Prostate gland (tissue), 2 donors: Measurements from ENCODE around the gene HCN3. TPM values are rescaled to one million over a fixed set of nuclear protein-coding genes. Genes with fewer than 3 reads are reported as not detected.

Experiments
- DNase-seq: peaks from one replicate; pipeline ENCODE4 v3.0.0-alpha.2; 2019; ENCODE audit warnings: low spot score
- H3K27ac ChIP-seq, 2 donors: fragments of 200-600 bp; sonication (generic); 2 replicates each; pipeline ENCODE4 v1.5.1; 2017 to 2019
- H3K27me3 ChIP-seq: fragments of 200-600 bp; sonication (generic); replicated peaks from 2 replicates; pipeline ENCODE4 v1.5.1; 2019; ENCODE audit not compliant: insufficient read depth
- H3K36me3 ChIP-seq, 2 donors: fragments of 200-600 bp; sonication (generic); 1 replicate in 1 of 2; 2 replicates in 1 of 2; pipeline versions ENCODE4 v1.5.1 to v1.8.1; 2017 to 2019
- H3K4me1 ChIP-seq: fragments of 200-600 bp; sonication (generic); replicated peaks from 2 replicates; pipeline ENCODE4 v1.5.1; 2019
- H3K4me3 ChIP-seq, 2 donors: fragments of 200-600 bp; sonication (generic); 2 replicates each; pipeline ENCODE4 v1.5.1; 2017 to 2019
- H3K9me3 ChIP-seq: fragments of 200-600 bp; sonication (generic); 2 replicates; pipeline ENCODE4 v1.5.1; 2017
- POLR2A ChIP-seq: fragments of 450-650 bp; IDR thresholded peaks from one replicate; pipeline ENCODE4 v1.6.1; 2016; ENCODE audit warnings: antibody characterized with exemption, mild to moderate bottlenecking
- POLR2AphosphoS5 ChIP-seq: sonication (generic); formaldehyde crosslinking; IDR thresholded peaks from one replicate; pipeline ENCODE4 v1.6.1; 2017; ENCODE audit warnings: antibody characterized with exemption
- WGBS: methylation state at CpG from one replicate; pipeline ENCODE4 v1.1.5; 2018; 5-methylcytosine and 5-hydroxymethylcytosine counted together
- intact Hi-C: fragments of 100-400 bp; cut with DNase I; formaldehyde crosslinking; loops from one replicate; pipeline ENCODE4 v1.14.2; 2022
- total RNA-seq, 2 donors: library from RNA; depleted of rRNA; stranded (reverse); fragments of >200 nt; gene quantifications; one replicate each; pipeline ENCODE4 v1.1.0, GENCODE V29; 2016
- TF ChIP-seq, protein P1 (sequence below), 4 experiments: fragments of 200-600 bp in 2 of 4; fragments of 450-650 bp in 2 of 4; sonication (generic) in 2 of 4; IDR thresholded peaks; 1 replicate in 3 of 4; 2 replicates in 1 of 4; pipeline ENCODE4 v1.5.1; 2016 to 2019; ENCODE audit warnings: antibody characterized with exemption in 4 of 4, mild to moderate bottlenecking in 2 of 4, moderate library complexity in 2 of 4

Gene HCN3
- total RNA-seq, 2 donors from 2014 or later, result 1.9 to 2.6 TPM

DNA sequence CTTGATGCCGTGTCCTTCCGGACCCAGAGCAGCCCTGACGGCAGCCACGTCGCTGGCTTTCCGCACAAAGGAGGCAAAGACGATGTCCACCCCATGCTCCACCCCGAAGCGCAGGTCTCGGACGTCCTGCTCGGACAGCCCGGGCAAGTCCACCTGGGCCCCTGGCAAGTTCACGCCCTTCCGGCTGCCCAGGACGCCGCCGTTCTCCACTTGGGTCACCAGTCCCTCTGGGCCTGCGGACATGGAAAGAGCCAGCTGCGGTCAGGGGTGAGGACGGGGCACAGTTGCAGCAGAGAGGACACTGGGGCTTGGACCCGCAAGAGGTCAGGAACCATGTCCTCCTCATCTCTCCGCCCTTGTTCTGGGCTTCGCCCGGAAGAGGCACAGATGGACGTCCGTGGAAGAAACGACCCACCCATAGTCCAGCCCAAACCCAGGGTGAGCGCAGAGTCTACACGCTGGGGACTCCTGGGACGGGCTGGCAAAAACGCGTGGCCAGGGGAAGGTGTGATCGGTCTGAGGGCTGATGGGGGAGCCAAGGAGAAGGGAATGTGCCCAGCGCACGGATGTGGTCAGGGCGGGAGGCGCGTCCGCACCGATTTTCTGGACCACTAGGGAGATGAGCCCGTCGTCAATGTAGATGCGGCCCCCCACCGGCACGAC lies 17.4 kb downstream of the HCN3 start:
- 34% methylated on average over 46 of the region's 46 CpGs for WGBS
- no peak for TF ChIP-seq POLR2A
- TF ChIP-seq, protein P1, sequence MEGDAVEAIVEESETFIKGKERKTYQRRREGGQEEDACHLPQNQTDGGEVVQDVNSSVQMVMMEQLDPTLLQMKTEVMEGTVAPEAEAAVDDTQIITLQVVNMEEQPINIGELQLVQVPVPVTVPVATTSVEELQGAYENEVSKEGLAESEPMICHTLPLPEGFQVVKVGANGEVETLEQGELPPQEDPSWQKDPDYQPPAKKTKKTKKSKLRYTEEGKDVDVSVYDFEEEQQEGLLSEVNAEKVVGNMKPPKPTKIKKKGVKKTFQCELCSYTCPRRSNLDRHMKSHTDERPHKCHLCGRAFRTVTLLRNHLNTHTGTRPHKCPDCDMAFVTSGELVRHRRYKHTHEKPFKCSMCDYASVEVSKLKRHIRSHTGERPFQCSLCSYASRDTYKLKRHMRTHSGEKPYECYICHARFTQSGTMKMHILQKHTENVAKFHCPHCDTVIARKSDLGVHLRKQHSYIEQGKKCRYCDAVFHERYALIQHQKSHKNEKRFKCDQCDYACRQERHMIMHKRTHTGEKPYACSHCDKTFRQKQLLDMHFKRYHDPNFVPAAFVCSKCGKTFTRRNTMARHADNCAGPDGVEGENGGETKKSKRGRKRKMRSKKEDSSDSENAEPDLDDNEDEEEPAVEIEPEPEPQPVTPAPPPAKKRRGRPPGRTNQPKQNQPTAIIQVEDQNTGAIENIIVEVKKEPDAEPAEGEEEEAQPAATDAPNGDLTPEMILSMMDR (IDR thresholded peaks at IDR 0.05), result no peak
- TF ChIP-seq POLR2AphosphoS5, result no peak
- H3K36me3 ChIP-seq, result no peaks in the 10 kb centered on the region

DNA sequence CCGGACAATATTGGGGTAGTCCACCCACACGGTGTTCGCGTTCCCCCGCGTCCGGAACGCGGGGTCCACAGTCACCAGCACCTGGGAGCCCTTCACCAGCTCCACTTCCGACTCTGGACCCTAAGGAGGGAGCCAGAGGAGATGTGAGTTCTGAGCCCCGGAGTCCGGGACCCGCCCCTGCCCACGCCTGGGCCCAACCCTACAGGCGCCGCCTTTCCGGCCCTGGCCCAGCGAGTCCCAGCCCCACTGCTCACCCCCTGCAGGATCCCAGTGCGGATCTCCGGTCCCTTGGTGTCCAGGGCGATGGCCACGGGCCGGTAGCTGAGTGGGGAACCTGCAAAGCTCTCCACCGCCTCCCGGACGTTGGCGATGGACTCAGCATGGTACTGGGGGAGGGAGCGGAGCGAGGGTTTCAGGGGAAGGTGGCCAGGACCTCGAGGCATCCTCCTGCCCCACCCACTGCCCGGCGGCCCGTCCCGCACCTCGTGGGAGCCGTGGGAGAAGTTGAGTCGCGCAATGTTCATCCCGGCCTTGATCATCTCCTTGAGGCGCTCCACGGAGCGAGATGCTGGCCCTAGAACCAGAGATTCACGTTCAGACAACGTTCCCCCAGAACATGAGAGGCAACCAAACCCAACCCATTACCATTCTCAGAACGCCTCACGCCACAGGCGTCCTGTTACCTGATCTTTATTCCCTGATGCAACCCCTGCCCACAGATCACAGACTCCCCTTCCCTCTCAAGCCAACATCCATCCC lies 18.1 kb downstream of the HCN3 start:
- intact Hi-C loops, result no loop called here
- no peak for DNase-seq
- H3K4me1 ChIP-seq, result no peaks in the 10 kb centered on the region
- peaks cover 5% of the 10 kb centered on the region for H3K27me3 ChIP-seq
- no peak overlapping the region for H3K4me3 ChIP-seq
- WGBS, result 12% methylated on average over 33 of the region's 47 CpGs
- no peaks in the 10 kb centered on the region for H3K9me3 ChIP-seq
- TF ChIP-seq, protein P1 (IDR thresholded peaks at IDR 0.05), result no peak
- no peaks in the 10 kb centered on the region for H3K36me3 ChIP-seq
- H3K27ac ChIP-seq, result no peak overlapping the region

More for the DNA sequence above, 17.4 kb downstream of the HCN3 start:
- H3K4me3 ChIP-seq, result no peak overlapping the region
- DNase-seq, result no peak
- no peaks in the 10 kb centered on the region for H3K9me3 ChIP-seq
- H3K4me1 ChIP-seq, result no peaks in the 10 kb centered on the region
- intact Hi-C loops, result no loop called here
- H3K27ac ChIP-seq, result no peak overlapping the region
- peaks cover 5% of the 10 kb centered on the region for H3K27me3 ChIP-seq

DNA sequence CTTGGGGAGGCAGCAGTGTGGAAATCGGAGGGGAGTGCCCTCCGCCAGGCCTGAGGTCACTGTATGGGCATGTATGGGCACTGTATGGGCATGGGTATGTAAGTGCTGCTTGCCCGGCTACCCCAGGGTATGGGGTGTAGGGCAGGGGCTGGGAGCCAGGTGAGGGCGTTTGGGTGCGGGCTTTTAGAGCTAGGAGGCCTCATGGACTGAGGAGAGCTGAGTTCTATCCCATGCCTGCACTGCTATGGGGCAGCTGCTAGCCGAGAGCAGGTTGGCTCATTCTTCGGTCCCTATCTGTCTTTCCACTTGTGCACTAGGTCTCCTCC lies 18.6 kb downstream of the HCN3 start:
- 77% methylated on average over 7 of the region's 7 CpGs for WGBS
- H3K27me3 ChIP-seq, result peaks cover 5% of the 10 kb centered on the region

DNA sequence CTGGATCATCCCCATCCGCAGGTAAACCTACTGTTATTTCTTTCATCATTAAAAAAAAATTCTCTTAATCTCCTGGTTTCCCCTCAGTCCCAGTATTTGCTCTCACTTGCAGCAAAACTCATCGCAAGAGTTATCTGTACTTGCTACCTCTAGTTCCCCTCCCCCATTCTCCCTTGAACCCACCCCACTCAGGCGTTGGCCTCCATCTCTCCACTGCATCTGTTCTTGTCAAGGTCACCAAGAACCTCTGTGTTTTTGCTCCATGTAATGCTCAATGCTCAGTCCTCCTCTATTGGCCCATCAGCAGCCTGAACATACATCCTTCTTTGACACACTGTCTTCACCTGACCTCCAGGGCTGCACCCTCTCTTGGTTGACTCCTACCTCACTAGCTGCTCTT lies 19.4 kb downstream of the HCN3 start:
- TF ChIP-seq, protein P1 (IDR thresholded peaks at IDR 0.05), result no peak
- TF ChIP-seq POLR2AphosphoS5, result no peak
- TF ChIP-seq POLR2A, result no peak
- Histone ChIP-seq H3K9me3 (no peaks in the 10 kb centered on the region), H3K4me1 (no peaks in the 10 kb centered on the region), H3K36me3 (no peaks in the 10 kb centered on the region), H3K27me3 (peaks cover 5% of the 10 kb centered on the region), H3K4me3 (no peak overlapping the region), H3K27ac (no peak overlapping the region)
- WGBS, result 90% methylated on average over 3 of the region's 3 CpGs
- intact Hi-C loops, result no loop called here
- DNase-seq, result no peak

More for the DNA sequence above, 18.6 kb downstream of the HCN3 start:
- no peak overlapping the region for H3K4me3 ChIP-seq
- no peaks in the 10 kb centered on the region for H3K9me3 ChIP-seq
- H3K27ac ChIP-seq, result no peak overlapping the region
- no peaks in the 10 kb centered on the region for H3K36me3 ChIP-seq
- TF ChIP-seq, protein P1 (IDR thresholded peaks at IDR 0.05), result no peak
- DNase-seq, result no peak
- intact Hi-C loops, result no loop called here
- H3K4me1 ChIP-seq, result no peaks in the 10 kb centered on the region

DNA sequence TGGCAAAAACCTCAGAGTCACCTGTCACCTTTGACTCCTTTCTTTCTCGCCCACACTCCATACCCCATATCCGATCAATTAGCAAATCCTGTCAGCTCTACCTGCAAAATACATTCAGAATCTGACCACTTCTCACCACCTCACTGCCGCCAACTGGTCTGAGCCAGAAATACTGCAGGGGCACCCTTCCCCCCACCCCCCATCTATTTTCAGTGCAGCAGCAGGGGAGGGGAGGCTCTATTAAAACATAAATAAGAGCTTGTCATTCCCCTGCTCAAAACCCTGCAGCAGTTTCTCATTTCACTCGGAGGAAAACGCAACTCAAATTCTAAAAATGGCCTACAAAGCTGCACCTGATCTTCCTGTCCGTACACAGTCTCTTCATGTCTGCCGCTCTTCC lies 20.1 kb downstream of the HCN3 start:
- TF ChIP-seq, protein P1 (IDR thresholded peaks at IDR 0.05), result no peak
- no peak for TF ChIP-seq POLR2AphosphoS5
- H3K4me3 ChIP-seq, result no peak overlapping the region
- H3K27ac ChIP-seq, result no peak overlapping the region
- no peaks in the 10 kb centered on the region for H3K4me1 ChIP-seq
- 72% methylated on average over 7 of the region's 7 CpGs for WGBS
- H3K27me3 ChIP-seq, result peaks cover 5% of the 10 kb centered on the region
- H3K36me3 ChIP-seq, result no peaks in the 10 kb centered on the region
- no peak for DNase-seq
- intact Hi-C loops, result no loop called here
- no peaks in the 10 kb centered on the region for H3K9me3 ChIP-seq
